22Rv1 (cell line): Measurements from ENCODE around the gene CREG1.

Experiments
- ZFX ChIP-seq: fragments of 450-650 bp; IDR thresholded peaks from 2 replicates; pipeline ENCODE4 v1.6.1; 2017; ENCODE audit warnings: antibody characterized with exemption, borderline replicate concordance
- TF ChIP-seq, protein P1 (sequence below): fragments of 450-650 bp; IDR thresholded peaks from 2 replicates; pipeline ENCODE4 v1.5.1; 2017; ENCODE audit warnings: mild to moderate bottlenecking

DNA sequence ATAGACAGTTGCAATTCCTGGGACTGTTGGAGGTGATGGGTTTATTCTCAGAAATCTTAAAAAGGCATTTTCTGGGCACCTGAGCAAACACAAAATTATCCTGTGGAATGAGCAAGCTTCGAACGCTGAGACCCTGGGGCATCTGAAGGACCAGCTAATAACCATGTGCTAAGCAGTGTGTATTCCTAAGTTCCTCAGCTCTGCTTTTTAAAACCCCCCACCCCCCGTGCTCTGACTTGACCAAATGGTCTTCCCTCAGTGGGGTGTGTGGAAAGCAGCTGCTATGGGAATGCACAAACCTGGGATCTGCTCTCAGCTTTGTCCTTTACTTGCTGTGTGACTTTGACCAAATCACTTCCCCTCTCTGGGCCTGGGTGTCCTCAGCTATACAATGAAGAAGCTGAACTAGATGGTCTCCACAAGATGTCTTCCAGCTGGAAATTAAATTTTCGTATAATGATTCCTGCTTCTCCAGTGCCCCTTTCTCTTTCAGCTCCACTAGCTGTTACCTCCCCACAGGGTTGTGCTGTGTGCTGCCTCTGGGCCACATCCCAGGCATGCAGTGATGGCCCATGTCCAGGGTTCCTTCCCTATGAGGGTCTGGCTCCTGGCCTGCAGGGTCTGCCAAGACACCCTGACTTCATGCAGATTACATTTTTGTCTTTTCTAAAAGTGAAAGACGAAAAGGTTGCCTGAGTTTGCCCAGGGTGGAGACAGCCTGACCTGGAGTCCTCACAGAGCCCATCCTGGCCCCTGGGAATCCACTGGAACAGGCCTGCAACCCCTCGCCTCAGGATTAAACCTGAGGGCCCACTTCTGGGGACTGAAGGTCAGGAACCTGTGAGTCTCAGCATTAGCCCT, 20.4 kb downstream of the CREG1 start:
- TF ChIP-seq, protein P1, sequence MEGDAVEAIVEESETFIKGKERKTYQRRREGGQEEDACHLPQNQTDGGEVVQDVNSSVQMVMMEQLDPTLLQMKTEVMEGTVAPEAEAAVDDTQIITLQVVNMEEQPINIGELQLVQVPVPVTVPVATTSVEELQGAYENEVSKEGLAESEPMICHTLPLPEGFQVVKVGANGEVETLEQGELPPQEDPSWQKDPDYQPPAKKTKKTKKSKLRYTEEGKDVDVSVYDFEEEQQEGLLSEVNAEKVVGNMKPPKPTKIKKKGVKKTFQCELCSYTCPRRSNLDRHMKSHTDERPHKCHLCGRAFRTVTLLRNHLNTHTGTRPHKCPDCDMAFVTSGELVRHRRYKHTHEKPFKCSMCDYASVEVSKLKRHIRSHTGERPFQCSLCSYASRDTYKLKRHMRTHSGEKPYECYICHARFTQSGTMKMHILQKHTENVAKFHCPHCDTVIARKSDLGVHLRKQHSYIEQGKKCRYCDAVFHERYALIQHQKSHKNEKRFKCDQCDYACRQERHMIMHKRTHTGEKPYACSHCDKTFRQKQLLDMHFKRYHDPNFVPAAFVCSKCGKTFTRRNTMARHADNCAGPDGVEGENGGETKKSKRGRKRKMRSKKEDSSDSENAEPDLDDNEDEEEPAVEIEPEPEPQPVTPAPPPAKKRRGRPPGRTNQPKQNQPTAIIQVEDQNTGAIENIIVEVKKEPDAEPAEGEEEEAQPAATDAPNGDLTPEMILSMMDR, result no peak
- no peak for TF ChIP-seq ZFX
